ENCODE results near the gene SCARB1.
A peak's percentile ranks its signal among the peaks of the same experiment; 100 is the strongest.

Gene SCARB1

GRCh38 chr12:124849382-124849781 is 14.3 kb downstream of the SCARB1 start:
- no peak for TF ChIP-seq CTCF (conservative IDR thresholded peaks at IDR 0.05; ENCODE audit: low read depth)
- H3K27ac ChIP-seq: peak overlapping the region; percentile 50
- DNase-seq (ENCODE audit: low spot score): no peak
- POLR2A ChIA-PET (ENCODE audit: low non-redundant PET): no interaction called here
- CTCF ChIA-PET: no interaction called here

- peak overlapping the region; percentile 50 for H3K27ac ChIP-seq
- no peak for DNase-seq (ENCODE audit: low spot score)
- CTCF ChIA-PET: no interaction called here
- POLR2A ChIA-PET (ENCODE audit: low non-redundant PET): no interaction called here
- TF ChIP-seq CTCF (conservative IDR thresholded peaks at IDR 0.05; ENCODE audit: low read depth): no peak
These were observed 14.9 kb downstream of the SCARB1 start for GRCh38 chr12:124848621-124849380.

- TF ChIP-seq CTCF (conservative IDR thresholded peaks at IDR 0.05; ENCODE audit: low read depth): no peak
- CTCF ChIA-PET: no interaction called here
- no peak for DNase-seq (ENCODE audit: low spot score)
- POLR2A ChIA-PET (ENCODE audit: low non-redundant PET): no interaction called here
- peak overlapping the region; percentile 49 for H3K27ac ChIP-seq
These were observed 16.3 kb downstream of the SCARB1 start for GRCh38 chr12:124847113-124848074.

- no peak for TF ChIP-seq CTCF (conservative IDR thresholded peaks at IDR 0.05; ENCODE audit: low read depth)
- ChIA-PET CTCF (no interaction called here), POLR2A (ENCODE audit: low non-redundant PET) (no interaction called here)
- no peak overlapping the region for H3K27ac ChIP-seq
- DNase-seq (ENCODE audit: low spot score): no peak
These were observed 19.0 kb downstream of the SCARB1 start for GRCh38 chr12:124844411-124845397.

- H3K27ac ChIP-seq: peak overlapping the region; percentile 45
- ChIA-PET CTCF (interaction anchor here (0.6 kb wide), 1 partner anchor 341 kb away, joined by 3 read pairs; no protein-coding TSS in a partner anchor), POLR2A (ENCODE audit: low non-redundant PET) (no interaction called here)
- DNase-seq (ENCODE audit: low spot score): no peak
- TF ChIP-seq CTCF (conservative IDR thresholded peaks at IDR 0.05; ENCODE audit: low read depth): no peak
These were observed 20.7 kb downstream of the SCARB1 start for GRCh38 chr12:124842800-124843510.

Data from RWPE1 (cell line).